GM18511 (cell line): ENCODE data around the gene MEX3D.
A peak's percentile ranks its signal among the peaks of the same experiment; 100 is the strongest.

Experiments
- ATAC-seq: cut with Tn5 transposase; IDR thresholded peaks from one replicate; pipeline ENCODE4 v1.9.1; 2021; ENCODE audit warnings: mild to moderate bottlenecking, moderate library complexity; ENCODE audit not compliant: unreplicated experiment

Gene MEX3D

DNA sequence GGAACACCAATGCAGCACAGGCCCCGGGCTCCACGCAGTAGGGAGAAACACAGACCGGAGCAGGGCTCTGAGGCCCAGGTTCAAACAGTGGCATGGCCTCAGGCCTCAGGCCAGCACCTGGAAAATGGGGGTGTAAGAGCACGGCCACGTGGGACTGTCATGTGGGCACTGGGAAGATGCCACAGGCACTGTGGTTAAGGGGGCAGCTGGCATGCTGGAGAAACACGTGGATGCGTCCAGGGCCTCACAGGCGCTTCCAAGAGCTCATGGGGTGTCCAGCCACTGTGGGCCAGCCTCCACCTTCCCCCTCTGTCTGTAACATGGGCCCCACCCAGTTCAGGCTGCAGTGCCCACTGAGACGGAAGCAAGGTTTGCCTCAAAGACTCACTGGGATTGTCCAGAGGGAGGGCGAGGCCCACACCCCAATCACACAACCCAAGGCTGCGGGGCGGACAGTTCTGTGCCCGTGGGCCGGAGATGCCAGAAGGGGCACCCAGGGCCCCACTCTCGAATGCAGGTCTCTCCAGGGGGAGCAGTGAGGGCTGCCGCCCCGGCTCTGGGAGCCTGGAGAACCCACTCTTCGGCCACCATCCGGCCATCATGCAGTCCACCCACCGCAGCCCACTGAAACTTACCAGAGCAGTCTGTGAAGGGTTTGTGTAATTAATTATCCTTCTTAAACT, 30.8 kb upstream of the MEX3D start:
- ATAC-seq: no peak

DNA sequence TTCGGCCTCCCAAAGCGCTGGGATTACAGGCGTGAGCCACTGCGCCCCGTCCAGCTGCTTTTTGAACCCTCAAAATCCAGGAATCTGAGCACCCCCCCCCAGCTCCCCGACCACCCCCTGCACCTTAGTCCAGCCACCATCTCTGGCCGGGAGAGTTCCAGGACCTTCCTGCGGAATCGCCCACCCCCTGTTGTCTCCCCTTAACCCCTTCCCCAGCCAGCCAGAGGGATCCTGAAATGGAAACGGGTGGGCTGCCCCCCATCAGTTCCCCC, 25.3 kb upstream of the MEX3D start:
- ATAC-seq: no peak

DNA sequence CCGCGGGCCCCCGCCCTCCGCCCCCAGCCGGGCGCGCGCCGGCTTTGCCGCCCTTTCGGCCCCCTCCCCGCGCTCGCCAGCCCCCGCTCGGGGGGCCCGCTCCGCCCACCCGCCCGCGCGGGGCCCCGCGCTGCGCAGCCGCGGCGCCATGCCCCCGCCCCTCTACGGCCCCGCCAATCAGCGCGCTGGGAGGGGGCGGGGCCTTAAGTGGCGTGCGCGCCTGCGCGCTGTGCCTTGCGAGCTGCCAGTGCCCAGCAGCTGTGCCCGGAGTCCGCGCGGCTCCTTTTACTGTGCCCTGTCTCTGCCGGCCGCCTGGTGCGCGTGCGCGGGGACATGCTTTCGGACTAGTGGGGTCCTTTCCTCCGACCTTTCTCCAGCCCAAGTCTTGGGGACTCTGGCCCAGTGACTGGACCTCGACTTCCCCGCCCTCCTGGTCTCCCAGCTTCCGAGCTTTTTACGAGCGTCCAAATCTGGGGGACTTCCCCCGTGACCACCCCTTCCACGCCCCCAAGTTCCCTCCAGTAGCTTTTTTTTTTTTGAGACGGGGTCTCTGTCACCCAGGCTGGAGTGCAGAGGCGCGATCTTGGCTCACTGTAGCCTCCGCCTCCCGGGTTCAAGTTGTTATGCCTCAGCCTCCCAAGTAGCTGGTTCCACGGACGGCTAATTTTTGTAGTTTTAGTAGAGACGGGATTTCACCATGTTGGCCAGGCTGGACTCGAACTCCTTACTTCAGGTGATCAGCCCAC, 24.8 kb upstream of the MEX3D start, which contains the start of gene MBD3:
MBD3 (minus strand) TSS at position 111 of the 746 bp plus-strand sequence. CDS start 234 bp downstream, outside the sequence.
- peak; percentile 75 for ATAC-seq

DNA sequence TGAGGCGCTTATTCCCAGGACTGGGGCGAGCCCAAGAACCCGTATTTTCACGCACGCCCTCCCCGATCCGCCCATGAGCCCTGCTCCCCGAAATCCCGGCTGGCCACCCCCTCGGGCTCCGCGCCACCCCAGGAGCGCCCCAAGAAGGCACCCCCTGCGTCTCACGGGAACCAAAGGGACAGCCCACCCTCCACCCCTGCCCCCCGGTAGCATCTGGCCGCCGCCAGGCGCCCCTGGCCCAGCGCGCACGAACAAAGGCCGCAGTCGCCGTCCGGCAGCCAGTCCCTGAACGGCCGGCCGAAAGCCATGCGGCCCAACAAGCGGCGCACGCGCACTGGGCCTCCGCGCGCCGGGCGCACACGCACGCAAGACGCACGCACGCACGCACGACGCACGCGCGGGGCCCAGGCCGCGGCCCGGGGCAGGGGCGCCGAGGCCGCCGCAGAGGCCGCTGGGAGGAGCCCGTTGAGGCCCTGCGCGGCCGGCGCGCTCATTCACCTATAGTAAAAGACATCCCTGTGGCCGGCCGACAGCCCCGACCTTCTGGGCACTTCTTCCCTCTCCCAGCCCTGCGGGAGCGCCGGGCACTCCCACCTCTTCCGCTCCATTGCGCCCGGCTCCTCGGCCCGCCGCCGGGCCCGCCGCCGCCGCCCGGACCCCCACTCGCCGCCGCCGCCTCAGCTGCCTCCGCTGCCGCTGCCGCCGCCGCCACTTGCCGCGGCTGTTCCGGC, 24.1 kb upstream of the MEX3D start:
- peak; percentile 74 for ATAC-seq

DNA sequence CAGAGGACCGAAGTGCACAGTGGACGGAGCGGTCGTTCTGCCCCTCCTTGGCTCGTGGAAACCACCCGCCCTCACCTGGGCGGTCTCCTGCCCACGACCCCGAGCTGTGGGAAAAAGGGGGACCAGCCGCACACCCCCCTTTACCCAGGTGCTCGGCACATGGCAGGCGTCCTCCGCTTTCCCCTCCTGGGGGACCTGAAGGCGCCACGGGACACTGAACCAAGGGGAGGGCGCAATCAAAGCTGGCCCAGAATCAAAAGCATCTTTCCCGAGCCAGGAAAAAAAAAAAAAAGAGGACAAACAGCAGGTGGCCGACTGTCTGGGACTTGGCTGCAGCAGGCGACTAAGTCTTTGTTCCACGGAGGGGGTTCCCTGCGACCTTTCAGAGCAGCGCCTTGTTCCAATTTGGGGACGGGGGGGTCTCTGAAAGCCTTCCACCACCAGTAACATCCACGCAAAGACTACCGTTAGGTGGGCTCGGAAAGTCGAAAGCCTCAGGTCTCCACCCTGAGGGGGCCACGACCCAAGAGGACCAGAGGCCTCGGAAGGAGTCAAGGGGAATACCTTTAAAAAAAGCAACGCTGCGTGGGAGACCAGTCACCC, 23.4 kb upstream of the MEX3D start:
- ATAC-seq: peak; percentile 3

DNA sequence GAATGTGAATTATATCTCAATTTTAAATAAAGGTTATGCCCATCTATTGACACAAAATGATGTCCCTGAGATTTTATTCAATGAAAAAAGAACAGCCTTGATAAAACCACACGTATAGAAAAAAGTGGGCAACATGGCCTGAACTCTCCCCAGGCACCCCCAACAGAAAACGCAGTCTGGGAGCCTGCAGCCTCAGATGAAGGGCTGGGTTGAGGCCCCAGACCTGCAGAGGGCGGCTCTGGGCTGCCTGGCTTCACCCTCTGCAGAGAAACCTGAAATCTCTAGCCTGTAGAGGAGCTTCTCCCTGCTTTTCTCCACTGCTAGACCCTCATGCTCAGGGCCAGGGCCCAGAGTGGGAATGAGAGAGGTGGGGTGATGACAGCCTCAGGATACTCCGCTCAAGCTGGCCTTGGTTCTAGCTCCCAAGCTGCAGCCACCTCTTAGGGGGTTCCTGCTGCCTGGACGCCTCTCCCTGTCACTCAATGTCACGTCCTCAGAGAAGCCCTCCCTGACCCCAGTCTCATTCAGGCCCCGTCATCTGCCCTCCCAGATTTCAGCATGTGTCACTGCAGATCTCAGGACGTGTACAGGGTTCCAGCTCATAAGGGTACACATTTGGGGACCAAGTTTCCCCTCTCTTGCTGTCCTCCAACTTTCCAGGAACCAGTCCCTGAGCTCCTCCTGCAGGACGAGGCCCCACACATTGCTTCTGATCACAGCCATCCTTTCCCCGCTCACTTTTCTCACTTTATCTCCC, 22.7 kb upstream of the MEX3D start:
- no peak for ATAC-seq

DNA sequence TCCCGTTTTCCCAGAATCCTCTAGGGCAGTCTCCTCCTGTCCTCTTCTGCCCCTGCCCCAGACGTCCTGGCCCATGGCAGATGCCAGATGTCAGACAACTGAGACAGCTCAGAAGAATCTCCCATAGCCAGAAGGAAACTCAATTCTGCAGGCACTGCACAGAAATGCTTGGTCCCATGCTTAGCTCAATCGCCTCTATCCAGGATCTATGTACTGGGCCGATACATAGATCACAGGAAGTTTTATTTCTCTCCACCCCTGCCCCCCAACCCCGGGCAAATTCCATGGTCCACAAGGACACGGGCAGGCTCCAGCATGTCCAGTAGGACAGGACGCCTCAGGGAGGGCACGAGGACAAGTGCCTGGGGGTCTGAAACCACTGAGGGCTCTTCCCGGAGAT, 19.7 kb upstream of the MEX3D start:
- ATAC-seq: no peak

DNA sequence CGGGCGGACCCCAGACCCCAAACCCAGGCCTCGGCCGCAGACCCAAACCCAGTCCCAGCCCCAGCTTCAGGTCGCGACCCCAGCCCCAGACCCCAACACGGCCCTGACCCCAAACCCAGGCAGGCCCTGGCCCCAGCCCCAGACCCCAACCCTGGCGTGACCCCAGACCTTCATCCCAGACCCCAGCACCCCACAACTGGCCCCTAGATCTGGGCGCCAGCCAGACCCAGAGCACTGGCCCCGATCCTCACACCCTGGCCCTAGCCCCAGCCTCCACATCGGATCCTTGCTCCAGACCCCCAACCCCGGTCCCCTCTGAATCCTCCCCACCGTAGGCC, 17.1 kb upstream of the MEX3D start:
- no peak for ATAC-seq

DNA sequence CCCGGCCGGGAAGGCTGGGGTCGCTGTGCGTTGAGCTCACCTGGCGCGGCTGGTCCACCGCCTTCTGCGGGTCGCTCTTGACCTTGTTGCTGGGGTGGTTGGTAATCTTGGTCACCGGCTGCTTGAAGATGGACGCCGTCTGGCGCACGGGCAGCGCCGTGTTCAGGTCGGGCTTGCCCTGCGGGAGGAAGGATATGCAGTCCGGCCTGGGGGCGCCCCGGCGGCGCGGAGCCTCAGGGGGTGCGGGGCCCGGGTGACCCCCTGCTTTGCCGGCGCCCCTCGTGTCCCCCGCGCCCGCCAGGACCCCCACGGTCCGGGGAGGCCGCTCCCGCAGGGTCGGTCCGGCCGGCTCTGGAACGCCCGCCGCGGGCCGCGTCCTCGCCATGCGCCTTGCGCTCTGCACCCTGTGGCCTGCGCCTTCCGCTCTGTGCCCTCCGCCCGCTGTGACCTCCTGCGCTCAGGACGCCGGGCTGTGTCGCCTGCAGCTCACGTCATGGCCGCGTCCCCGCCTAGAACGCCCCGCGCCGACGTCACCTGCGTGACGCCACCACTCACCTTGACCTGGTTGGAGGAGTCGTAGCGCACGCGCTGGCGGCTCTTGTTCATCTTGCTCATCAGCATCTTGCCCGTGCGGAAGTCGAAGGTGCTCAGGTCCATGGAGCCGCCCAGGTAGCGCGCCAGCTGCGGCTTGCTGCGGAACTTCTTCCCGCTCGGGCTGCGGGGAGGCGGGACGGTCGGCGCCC, 16.5 kb upstream of the MEX3D start:
- ATAC-seq: no peak

DNA sequence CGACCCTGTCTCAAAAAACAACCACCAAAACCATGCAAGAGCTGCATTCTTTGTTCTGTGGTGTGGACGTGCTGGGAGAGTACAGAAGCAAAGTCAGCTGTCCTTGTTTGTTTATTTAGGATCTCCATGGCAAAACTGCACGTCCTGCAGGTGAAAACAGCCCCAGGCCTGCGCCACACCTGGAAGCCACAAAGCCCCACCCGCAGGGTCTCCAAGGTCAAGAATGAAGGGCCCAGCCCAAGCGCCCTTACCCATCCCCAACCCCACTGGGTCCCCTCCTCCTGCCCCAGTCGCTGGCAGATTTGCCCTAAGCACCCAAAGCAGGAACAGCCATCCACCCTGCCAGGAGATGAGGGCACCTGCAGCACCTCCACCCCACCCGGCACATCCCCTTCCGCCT, 14.1 kb upstream of the MEX3D start:
- ATAC-seq: no peak

DNA sequence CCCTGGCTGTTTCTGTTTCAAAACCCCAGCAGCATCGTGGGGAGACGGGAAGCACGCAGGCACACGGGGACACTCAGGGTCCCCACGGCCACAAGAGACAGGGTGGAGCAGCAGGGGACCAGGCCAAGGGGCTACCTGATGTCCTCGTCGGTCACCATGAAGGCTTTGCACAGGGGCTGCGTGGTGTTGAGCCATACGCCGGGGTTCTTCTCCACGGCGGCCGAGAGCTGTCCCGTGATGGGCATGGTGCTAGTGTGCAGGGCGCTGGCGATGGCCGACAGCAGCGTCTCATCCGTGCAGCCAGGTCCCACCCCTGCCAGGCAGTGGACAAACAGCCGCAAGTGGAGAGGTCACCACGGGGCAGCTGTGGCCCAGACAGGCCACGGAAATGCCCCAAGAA, 12.8 kb upstream of the MEX3D start:
- no peak for ATAC-seq

DNA sequence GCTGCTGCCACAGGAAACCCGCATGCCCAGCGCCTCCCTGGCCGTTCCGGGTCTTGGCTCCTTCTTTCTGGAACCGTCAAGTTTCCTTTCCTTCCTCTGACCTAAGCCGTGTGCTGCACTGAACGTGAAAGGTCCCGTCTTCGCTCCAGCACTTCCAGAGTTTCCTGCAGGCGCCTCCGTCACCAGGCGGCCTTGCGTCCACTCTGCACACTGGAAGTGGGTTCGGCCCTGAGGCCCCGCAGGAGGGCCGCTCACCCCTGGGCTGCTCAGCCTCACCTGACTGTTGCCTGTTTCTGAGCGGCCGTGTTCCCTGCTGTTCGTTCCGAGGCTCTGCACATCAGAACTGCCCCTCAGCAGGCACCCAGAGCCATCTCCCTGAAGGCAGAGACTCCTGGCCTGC, 12.3 kb upstream of the MEX3D start:
- no peak for ATAC-seq

DNA sequence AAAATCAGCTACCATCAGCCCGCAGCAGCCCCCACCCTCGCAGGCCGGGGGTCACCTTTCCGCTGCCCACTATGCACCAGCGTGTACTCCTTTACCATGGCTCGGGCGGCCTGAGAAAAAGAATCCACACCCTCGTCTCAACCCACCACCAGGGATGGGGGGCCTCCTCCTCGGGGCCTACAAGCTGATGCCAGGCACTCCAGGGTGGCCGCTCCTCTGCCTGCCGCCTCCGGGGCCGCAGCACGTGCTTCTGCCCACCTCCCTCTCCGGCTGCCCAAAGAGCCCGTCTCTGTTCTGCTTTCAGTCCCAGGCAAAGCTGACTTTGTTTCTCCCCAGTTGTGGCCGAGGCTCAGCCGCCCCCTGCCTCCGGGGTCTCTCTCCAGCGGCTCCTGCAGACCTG, 11.1 kb upstream of the MEX3D start:
- ATAC-seq: no peak

DNA sequence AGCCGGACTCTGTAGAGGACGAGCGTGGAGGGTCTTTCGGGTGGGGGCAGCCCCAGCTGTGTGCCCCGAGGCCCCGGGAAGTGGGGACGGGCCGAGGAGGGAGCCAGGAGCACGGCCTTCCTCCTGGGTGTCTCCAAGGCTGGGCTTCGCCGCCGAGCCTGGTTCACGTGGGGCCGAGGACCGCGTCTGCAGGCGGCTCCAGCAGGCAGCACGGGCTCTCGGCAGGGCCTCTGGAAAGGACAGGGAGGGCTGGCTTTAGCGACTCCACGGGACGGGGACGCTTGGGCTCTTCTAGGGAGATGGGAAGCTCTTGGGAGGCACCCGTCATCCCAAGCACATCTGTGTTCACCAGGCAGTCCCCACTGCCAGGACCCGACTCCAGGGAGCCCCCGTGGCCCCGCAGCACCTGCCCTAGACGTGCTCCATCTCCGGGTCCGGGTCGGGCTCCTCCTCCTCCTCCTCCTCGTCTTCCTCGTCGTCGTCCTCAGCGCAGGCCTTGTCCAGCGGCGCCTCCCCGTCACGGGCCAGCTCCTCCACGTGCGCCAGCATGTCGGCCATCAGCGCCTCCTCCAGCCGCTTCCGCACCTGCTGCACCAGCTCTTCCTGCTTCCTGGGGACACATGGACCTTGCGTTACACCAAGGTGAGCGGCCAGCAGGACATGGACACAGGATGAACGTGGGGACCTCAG, 9.9 kb upstream of the MEX3D start:
- ATAC-seq: no peak

DNA sequence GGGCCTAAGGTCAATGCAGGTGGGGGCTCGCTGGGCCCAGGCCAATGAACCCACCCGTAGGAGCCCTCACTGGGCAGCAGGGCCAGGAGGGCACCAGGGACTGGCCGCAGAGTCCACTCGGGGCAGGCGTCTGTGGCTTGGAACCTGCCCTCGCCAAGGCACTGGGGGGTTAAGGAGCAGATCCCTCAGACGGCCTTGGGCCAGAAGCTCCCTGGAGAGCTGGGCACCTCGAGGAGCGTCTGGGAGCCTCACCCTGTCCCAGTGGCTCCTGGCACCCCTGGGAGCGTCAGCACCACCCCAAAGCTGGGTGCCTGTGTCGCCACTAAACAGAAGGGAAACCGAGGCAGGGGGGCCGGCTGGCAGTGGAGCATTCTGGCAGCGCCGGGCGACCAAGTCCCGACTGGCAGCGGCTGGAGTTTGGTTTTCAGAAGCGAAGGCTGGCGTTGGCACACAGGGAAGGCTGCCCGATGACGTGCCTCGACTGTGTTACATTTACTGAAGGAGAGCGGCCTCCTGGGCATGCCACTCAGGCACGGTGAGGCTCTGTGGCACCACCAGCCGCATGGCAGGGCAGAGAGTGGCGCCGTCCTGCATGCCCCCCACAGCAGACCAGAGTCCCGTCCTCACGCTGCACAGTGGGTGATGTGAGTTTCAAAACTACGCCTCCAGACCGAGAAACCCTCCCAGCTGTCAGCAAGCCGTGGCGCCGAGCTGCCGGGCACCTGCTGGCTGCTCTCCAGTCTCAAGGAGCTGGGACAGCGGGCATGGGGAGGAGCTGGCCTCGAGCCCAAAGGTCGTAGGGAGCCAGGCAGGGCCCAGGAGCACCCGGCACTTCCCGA, 9.2 kb upstream of the MEX3D start:
- ATAC-seq: no peak

DNA sequence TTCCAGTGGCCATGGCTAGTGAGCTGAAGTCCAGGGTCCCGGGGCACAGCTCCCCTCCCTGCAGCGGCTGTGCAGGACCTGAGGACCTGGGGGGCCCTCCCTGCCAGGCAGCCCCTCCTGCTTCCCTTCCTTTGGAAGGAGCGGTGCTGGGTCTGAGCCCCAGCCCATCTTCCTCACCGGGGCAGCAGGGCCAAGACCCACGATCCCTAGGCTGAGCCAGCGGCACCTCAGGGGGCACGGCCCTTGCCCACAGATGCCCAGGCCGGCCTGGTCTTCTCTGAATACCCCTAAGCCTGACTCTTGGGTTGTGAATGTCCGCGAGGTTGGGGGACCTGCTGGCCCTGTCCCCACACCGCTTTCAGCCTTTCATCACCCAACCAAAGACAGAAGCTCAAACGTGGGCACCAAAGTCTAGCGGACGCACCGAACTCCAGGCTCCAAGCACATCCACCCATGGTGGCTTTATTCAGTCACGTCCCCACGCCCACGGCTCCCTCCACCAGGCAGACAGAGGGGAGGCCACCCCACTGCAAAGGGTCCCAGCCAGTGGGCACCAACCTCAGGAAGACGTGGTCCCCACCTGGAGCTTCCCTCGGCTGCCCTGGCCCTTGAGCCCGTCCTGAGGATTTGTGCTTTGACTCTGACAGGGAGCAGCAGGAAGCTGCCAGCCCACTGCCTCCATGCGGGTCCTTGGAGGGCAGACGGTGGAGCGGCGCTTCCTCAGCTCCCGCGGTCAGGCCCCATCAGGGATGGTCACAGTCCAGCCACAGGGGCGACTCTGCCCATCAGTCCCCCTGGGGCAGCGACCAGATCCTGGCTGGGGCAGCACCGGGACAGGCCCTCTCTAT, 8.3 kb upstream of the MEX3D start:
- no peak for ATAC-seq

DNA sequence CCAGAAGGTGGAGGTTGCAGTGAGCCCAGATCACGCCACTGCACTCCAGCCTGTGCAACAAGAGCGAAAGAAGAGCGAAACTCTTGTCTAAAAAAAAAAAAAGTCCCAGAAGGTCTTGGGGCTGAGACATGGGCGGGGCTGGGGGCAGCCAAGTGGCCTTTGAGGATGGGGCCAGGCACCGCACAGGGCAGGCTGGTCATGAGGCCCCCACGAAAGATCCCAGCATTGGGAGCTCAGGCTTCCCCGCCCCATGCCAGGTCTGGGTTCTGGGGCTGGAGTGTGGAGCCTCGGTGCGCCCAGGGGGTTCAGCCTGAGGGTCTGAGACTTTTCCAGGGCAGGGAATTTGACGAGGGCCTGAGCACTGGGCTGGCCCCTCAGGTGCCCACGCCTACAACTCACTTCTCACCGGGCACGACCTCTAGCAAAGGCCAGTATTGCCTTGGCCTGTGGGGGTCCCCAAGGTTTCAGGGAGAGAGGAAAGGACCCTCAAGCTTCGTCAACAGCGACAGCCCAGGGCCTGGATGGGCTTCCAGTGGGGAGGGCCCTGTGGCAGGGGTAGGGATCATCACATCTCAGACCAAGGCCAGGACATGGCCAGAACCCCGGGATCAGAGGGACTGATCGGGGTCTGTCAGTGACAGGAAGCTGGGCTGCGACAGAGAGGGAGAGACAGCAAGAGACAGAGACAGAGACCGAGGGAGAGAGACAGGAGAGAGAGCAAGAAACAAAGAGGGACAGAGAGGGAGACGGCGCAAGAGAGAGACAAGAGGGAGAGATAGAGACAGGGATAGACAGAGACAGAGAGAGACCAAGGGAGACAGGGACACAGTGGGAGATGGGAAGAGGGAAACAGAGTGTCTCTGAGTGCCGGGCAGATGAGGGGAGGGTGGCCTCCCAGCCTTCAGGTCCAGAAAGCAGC, 7.5 kb upstream of the MEX3D start:
- no peak for ATAC-seq
